IMR-90 (cell line): ENCODE results near the gene EZR. TPM values are rescaled to one million over a fixed set of nuclear protein-coding genes. Genes with fewer than 3 reads are reported as not detected.
A peak's percentile ranks its signal among the peaks of the same experiment; 100 is the strongest.

Experiments used
- ATAC-seq: fragments of 200-7000 bp; cut with Tn5 transposase; 2 replicates; pipeline ENCODE4 v1.9.1; 2020; ENCODE audit warnings: low read depth, mild to moderate bottlenecking, moderate library complexity
- BruUV-seq: library from RNA; stranded (reverse); fragments of 400-500 nt; replicated peaks from 2 replicates; lab custom pipeline; 2021; lab: Mats Ljungman, UMichigan
- CTCF ChIA-PET: fragments of 300-600 bp; formaldehyde crosslinking; extraction: SDS; loops from one replicate; lab custom pipeline; 2021; ENCODE audit warnings: antibody characterized with exemption; lab: Yijun Ruan, JAX
- POLR2A ChIA-PET: fragments of 300-600 bp; sonication (Branson Sonifier 250); formaldehyde crosslinking; loops from one replicate; lab custom pipeline; 2022; ENCODE audit warnings: antibody characterized with exemption; ENCODE audit not compliant: unreplicated experiment; lab: Charles Lee
- DNase-seq: peaks from one replicate; pipeline ENCODE4 v3.0.0; 2013
- H2AFZ ChIP-seq: replicated peaks from 2 replicates; pipeline ENCODE3; 2013; ENCODE audit warnings: low read length, mild to moderate bottlenecking; ENCODE audit not compliant: poor library complexity
- H2AK5ac ChIP-seq: 2 replicates; pipeline ENCODE4 v1.6.1; 2013; ENCODE audit warnings: low read depth, low read length, inconsistent platforms
- H2AK9ac ChIP-seq: replicated peaks from 2 replicates; pipeline ENCODE3; 2013; ENCODE audit warnings: mild to moderate bottlenecking, low read depth, low read length, moderate library complexity; ENCODE audit not compliant: poor library complexity
- H2BK120ac ChIP-seq: 2 replicates; pipeline ENCODE4 v1.6.1; 2013; ENCODE audit warnings: low read depth, low read length, inconsistent platforms
- H2BK15ac ChIP-seq: 3 replicates; pipeline ENCODE4 v1.6.1; 2013; ENCODE audit warnings: low read depth, low read length, inconsistent platforms
- H2BK20ac ChIP-seq: 2 replicates; pipeline ENCODE4 v1.6.1; 2013; ENCODE audit warnings: low read depth, mild to moderate bottlenecking, inconsistent platforms, low read length, moderate library complexity
- H2BK5ac ChIP-seq: 2 replicates; pipeline ENCODE4 v1.6.1; 2013; ENCODE audit warnings: mild to moderate bottlenecking, low read depth, low read length, inconsistent platforms; ENCODE audit not compliant: poor library complexity, severe bottlenecking
- H3K14ac ChIP-seq: replicated peaks from 2 replicates; pipeline ENCODE4 v1.6.1; 2013; ENCODE audit warnings: low read depth, low read length, inconsistent platforms
- H3K18ac ChIP-seq: 2 replicates; pipeline ENCODE4 v1.6.1; 2013; ENCODE audit warnings: low read depth, low read length, control low read depth
- H3K23ac ChIP-seq: 2 replicates; pipeline ENCODE4 v1.6.1; 2013; ENCODE audit warnings: low read depth, low read length, inconsistent platforms
- H3K27ac ChIP-seq: 2 replicates; pipeline ENCODE4 v1.5.1; 2013; ENCODE audit warnings: mild to moderate bottlenecking, control low read depth, low read length; ENCODE audit not compliant: insufficient read depth
- H3K27me3 ChIP-seq: 2 replicates; pipeline ENCODE4 v1.6.1; 2013; ENCODE audit warnings: low read length; ENCODE audit not compliant: control insufficient read depth, insufficient read depth
- H3K36me3 ChIP-seq: 2 replicates; pipeline ENCODE4 v1.6.1; 2013; ENCODE audit warnings: low read length, mixed read lengths; ENCODE audit not compliant: control insufficient read depth, insufficient read depth
- H3K4ac ChIP-seq: 2 replicates; pipeline ENCODE4 v1.6.1; 2013; ENCODE audit warnings: low read depth, low read length, inconsistent platforms
- H3K4me1 ChIP-seq: 2 replicates; pipeline ENCODE4 v1.6.1; 2013; ENCODE audit warnings: low read length, mixed read lengths; ENCODE audit not compliant: control insufficient read depth, insufficient read depth
- H3K4me2 ChIP-seq: 2 replicates; pipeline ENCODE4 v1.6.1; 2013; ENCODE audit warnings: low read depth, mild to moderate bottlenecking, control low read depth, low read length, moderate library complexity
- H3K4me3 ChIP-seq: 2 replicates; pipeline ENCODE4 v1.5.1; 2013; ENCODE audit warnings: low read depth, mild to moderate bottlenecking, control low read depth, low read length, moderate library complexity; ENCODE audit not compliant: insufficient read depth
- H3K56ac ChIP-seq: 2 replicates; pipeline ENCODE4 v1.6.1; 2013; ENCODE audit warnings: low read length, inconsistent platforms; ENCODE audit not compliant: insufficient read depth; ENCODE audit errors: extremely low read depth
- H3K79me1 ChIP-seq, 2 experiments: 2 replicates each; pipeline ENCODE4 v1.6.1; 2013; ENCODE audit warnings: low read length in 2 of 2, inconsistent platforms in 1 of 2, low read depth in 1 of 2
- H3K9ac ChIP-seq: 2 replicates; pipeline ENCODE4 v1.6.1; 2013; ENCODE audit warnings: low read depth, low read length, control low read depth
- H3K9me1 ChIP-seq: 2 replicates; pipeline ENCODE4 v1.6.1; 2013; ENCODE audit warnings: low read length, inconsistent platforms; ENCODE audit not compliant: insufficient read depth
- H3K9me3 ChIP-seq: 2 replicates; pipeline ENCODE4 v1.6.1; 2013; ENCODE audit warnings: low read length; ENCODE audit not compliant: control insufficient read depth, insufficient read depth
- H4K20me1 ChIP-seq: 2 replicates; pipeline ENCODE4 v1.6.1; 2013; ENCODE audit warnings: low read length, inconsistent platforms; ENCODE audit not compliant: insufficient read depth
- H4K5ac ChIP-seq: 2 replicates; pipeline ENCODE4 v1.6.1; 2013; ENCODE audit warnings: mild to moderate bottlenecking, low read depth, low read length, control low read depth
- H4K8ac ChIP-seq, 2 experiments: 2 replicates each; pipeline ENCODE4 v1.6.1; 2013; ENCODE audit warnings: low read depth in 2 of 2, low read length in 2 of 2, control low read depth in 1 of 2, inconsistent platforms in 1 of 2
- H4K91ac ChIP-seq: 2 replicates; pipeline ENCODE4 v1.6.1; 2013; ENCODE audit warnings: low read depth, low read length, inconsistent platforms; ENCODE audit not compliant: insufficient read depth
- CEBPB ChIP-seq: IDR thresholded peaks from 2 replicates; pipeline ENCODE4 v1.6.1; 2012; ENCODE audit warnings: low read depth, low read length, improper control_type of control experiment
- CHD1 ChIP-seq: IDR thresholded peaks from 2 replicates; pipeline ENCODE4 v1.6.1; 2012; ENCODE audit warnings: low read depth, low read length, improper control_type of control experiment
- FOS ChIP-seq: fragments of 150-350 bp; IDR thresholded peaks from 2 replicates; pipeline ENCODE4 v1.6.1; 2016; ENCODE audit warnings: low read depth, low read length
- MAFK ChIP-seq: IDR thresholded peaks from 2 replicates; pipeline ENCODE4 v1.6.1; 2012; ENCODE audit warnings: low read depth, low read length, improper control_type of control experiment
- MAZ ChIP-seq: IDR thresholded peaks from 2 replicates; pipeline ENCODE4 v1.6.1; 2012; ENCODE audit warnings: low read depth, mild to moderate bottlenecking, low read length, improper control_type of control experiment, moderate library complexity, borderline replicate concordance
- MXI1 ChIP-seq: IDR thresholded peaks from 2 replicates; pipeline ENCODE4 v1.6.1; 2012; ENCODE audit warnings: low read depth, mild to moderate bottlenecking, low read length, moderate library complexity, borderline replicate concordance
- NFE2L2 ChIP-seq: fragments of 150-350 bp; IDR thresholded peaks from 2 replicates; pipeline ENCODE4 v1.6.1; 2016; ENCODE audit warnings: low read depth, mild to moderate bottlenecking, low read length
- POLR2A ChIP-seq: IDR thresholded peaks from 2 replicates; pipeline ENCODE4 v1.6.1; 2012; ENCODE audit warnings: mild to moderate bottlenecking, low read depth, low read length
- RAD21 ChIP-seq: IDR thresholded peaks from 2 replicates; pipeline ENCODE4 v1.6.1; 2012; ENCODE audit warnings: low read length, improper control_type of control experiment
- RCOR1 ChIP-seq: IDR thresholded peaks from 2 replicates; pipeline ENCODE4 v1.6.1; 2012; ENCODE audit warnings: mild to moderate bottlenecking, low read length, improper control_type of control experiment; ENCODE audit not compliant: insufficient replicate concordance
- RFX5 ChIP-seq: IDR thresholded peaks from 2 replicates; pipeline ENCODE4 v1.8.0; 2012; ENCODE audit warnings: low read depth, mild to moderate bottlenecking, low read length, moderate library complexity
- SMC3 ChIP-seq: fragments of 150-350 bp; IDR thresholded peaks from 2 replicates; pipeline ENCODE4 v1.6.1; 2016; ENCODE audit warnings: low read depth, mild to moderate bottlenecking, antibody characterized with exemption, low read length, moderate library complexity
- USF2 ChIP-seq: fragments of 150-350 bp; IDR thresholded peaks from 2 replicates; pipeline ENCODE4 v1.6.1; 2017; ENCODE audit warnings: mild to moderate bottlenecking, antibody characterized with exemption, low read length, low read depth
- WGBS, 2 experiments: methylation state at CpG; one replicate each; pipeline versions ENCODE4 v1.1.5 to v1.1.7; 2013; ENCODE audit warnings: missing lambda C conversion rate in 2 of 2; ENCODE audit not compliant: insufficient read length in 1 of 2; ENCODE audit errors: extremely low coverage in 2 of 2; 5-methylcytosine and 5-hydroxymethylcytosine counted together
- dilution Hi-C: fragments of 300-500 bp; cut with HindIII; formaldehyde crosslinking; loops from one replicate; pipeline ENCODE4 v1.14.3; 2018; ENCODE audit warnings: low sequenced_read_pairs; ENCODE audit not compliant: unreplicated experiment
- in situ Hi-C: fragments of 300-500 bp; cut with MboI; formaldehyde crosslinking; loops from 3 replicates; pipeline ENCODE4 v1.14.3; 2019; ENCODE audit warnings: low sequenced_read_pairs, inconsistent platforms, mixed read lengths
- intact Hi-C: fragments of 100-400 bp; cut with micrococcal nuclease; formaldehyde crosslinking; loops from 2 replicates; pipeline ENCODE4 v1.10.0; 2022
- polyA plus RNA-seq, 3 experiments: library from polyadenylated mRNA; depleted of rRNA; stranded (reverse); fragments of >200 nt; gene quantifications; 2 replicates each; pipeline ENCODE4 v1.2.3, GENCODE V29; 2012; ENCODE audit warnings: low replicate concordance in 1 of 3
- total RNA-seq: library from RNA; depleted of rRNA; stranded (reverse); fragments of >200 nt; gene quantifications from 2 replicates; pipeline ENCODE4 v1.2.3, GENCODE V29; 2012
- TF ChIP-seq, protein P1 (sequence below): conservative IDR thresholded peaks from 2 replicates; pipeline ENCODE4 v1.5.1; 2012; ENCODE audit warnings: mild to moderate bottlenecking, low read depth, low read length, improper control_type of control experiment

EZR gene
- total and polyA plus RNA-seq, 2 of the 4 experiments (the other 2 are of a cell fraction) = 83.8 to 145 TPM

GRCh38 chr6:158799051-158799792 lies 19.9 kb downstream of the EZR start (continued):
- TF ChIP-seq RCOR1 = no peak

GRCh38 chr6:158798311-158798710 lies 20.9 kb downstream of the EZR start:
- no peak overlapping the region for H3K9ac ChIP-seq
- no peak overlapping the region for H2AK9ac ChIP-seq
- no peak overlapping the region; the same call in 1 of the 2 replicates for H3K27ac ChIP-seq
- H3K23ac ChIP-seq = no peak overlapping the region
- DNase-seq (no peak), ATAC-seq (no peak)
- H3K4ac ChIP-seq = no peak overlapping the region
- H4K91ac ChIP-seq = no peak overlapping the region
- no TSS peak for BruUV-seq
- no peaks in the 10 kb centered on the region for H3K27me3 ChIP-seq
- H4K8ac ChIP-seq = no peak overlapping the region
- ChIA-PET CTCF (no interaction called here), POLR2A (no interaction called here)
- dilution Hi-C loops (no loop called here), intact Hi-C loops (loop anchor here (10.0 kb wide), 1 partner anchor 306 kb away; no protein-coding TSS in a partner anchor), in situ Hi-C loops (loop anchor here (5.0 kb wide), 1 partner anchor 174 kb away; no protein-coding TSS in a partner anchor)
- H2BK120ac ChIP-seq = no peak overlapping the region
- H2BK15ac ChIP-seq = no peak overlapping the region
- H3K14ac ChIP-seq = 0 out of 2 replicates have a peak overlapping the region, but pooled peaks have one; percentile 2
- H3K4me3 ChIP-seq = no peak overlapping the region
- H4K5ac ChIP-seq = no peak overlapping the region
- no peak overlapping the region; the same call in 1 of the 2 replicates for H2BK20ac ChIP-seq
- no peaks in the 10 kb centered on the region for H3K36me3 ChIP-seq
- no peak overlapping the region for H2AFZ ChIP-seq
- no peaks in the 10 kb centered on the region for H3K9me3 ChIP-seq
- no CpG with 5 or more reads among the region's 8 CpGs for WGBS, 2 experiments
- no peak overlapping the region for H2BK5ac ChIP-seq
- peaks cover 47% of the 10 kb centered on the region; the same call in 1 of the 2 replicates for H4K20me1 ChIP-seq
- peaks cover 58 to 72% of the 10 kb centered on the region in 2 experiments for H3K79me1 ChIP-seq
- H3K9me1 ChIP-seq = peaks cover 25% of the 10 kb centered on the region
- no peak overlapping the region for H3K4me2 ChIP-seq
- H2AK5ac ChIP-seq = no peak overlapping the region; the same call in 1 of the 2 replicates
- no peak overlapping the region for H3K18ac ChIP-seq
- no peak overlapping the region for H3K56ac ChIP-seq
- H3K4me1 ChIP-seq = peaks cover 12% of the 10 kb centered on the region
- TF ChIP-seq CHD1 (no peak), RFX5 (no peak), MAFK (no peak), POLR2A (no peak), MXI1 (no peak), MAZ (no peak), USF2 (no peak), RAD21 (no peak), RCOR1 (no peak), FOS (no peak), CEBPB (no peak), NFE2L2 (no peak), SMC3 (no peak)
- TF ChIP-seq, protein P1, sequence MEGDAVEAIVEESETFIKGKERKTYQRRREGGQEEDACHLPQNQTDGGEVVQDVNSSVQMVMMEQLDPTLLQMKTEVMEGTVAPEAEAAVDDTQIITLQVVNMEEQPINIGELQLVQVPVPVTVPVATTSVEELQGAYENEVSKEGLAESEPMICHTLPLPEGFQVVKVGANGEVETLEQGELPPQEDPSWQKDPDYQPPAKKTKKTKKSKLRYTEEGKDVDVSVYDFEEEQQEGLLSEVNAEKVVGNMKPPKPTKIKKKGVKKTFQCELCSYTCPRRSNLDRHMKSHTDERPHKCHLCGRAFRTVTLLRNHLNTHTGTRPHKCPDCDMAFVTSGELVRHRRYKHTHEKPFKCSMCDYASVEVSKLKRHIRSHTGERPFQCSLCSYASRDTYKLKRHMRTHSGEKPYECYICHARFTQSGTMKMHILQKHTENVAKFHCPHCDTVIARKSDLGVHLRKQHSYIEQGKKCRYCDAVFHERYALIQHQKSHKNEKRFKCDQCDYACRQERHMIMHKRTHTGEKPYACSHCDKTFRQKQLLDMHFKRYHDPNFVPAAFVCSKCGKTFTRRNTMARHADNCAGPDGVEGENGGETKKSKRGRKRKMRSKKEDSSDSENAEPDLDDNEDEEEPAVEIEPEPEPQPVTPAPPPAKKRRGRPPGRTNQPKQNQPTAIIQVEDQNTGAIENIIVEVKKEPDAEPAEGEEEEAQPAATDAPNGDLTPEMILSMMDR = no peak
